Aorta (tissue), 5 donors: ENCODE results near the gene ELFN2. TPM values are rescaled to one million over a fixed set of nuclear protein-coding genes. Genes with fewer than 3 reads are reported as not detected.

Experiments used
- ATAC-seq: fragments of 200-7000 bp; cut with Tn5 transposase; one replicate; pipeline ENCODE4 v1.9.1; 2022; ENCODE audit warnings: moderate library complexity; ENCODE audit not compliant: low FRiP score
- DNase-seq, 2 donors: peaks; one replicate each; pipeline ENCODE4 v3.0.0-alpha.2; 2020
- H3K27ac ChIP-seq, 2 donors: one replicate each; pipeline ENCODE4 v1.5.1; 2013; ENCODE audit warnings: low read length in 2 of 2, mild to moderate bottlenecking in 2 of 2, moderate library complexity in 2 of 2, control low read depth in 1 of 2, inconsistent platforms in 1 of 2, low read depth in 1 of 2
- H3K27me3 ChIP-seq, 2 donors: one replicate each; pipeline ENCODE4 v1.6.1; 2013; ENCODE audit warnings: control low read depth in 1 of 2, low read length in 1 of 2, mild to moderate bottlenecking in 1 of 2, moderate library complexity in 1 of 2; ENCODE audit not compliant: insufficient read depth in 2 of 2, control insufficient read depth in 1 of 2
- H3K36me3 ChIP-seq, 2 donors: one replicate each; pipeline ENCODE4 v1.6.1; 2013; ENCODE audit warnings: control low read depth in 1 of 2, low read length in 1 of 2, mild to moderate bottlenecking in 1 of 2; ENCODE audit not compliant: insufficient read depth in 2 of 2, control insufficient read depth in 1 of 2
- H3K4me1 ChIP-seq, 2 donors: one replicate each; pipeline ENCODE4 v1.6.1; 2013; ENCODE audit warnings: low read length in 2 of 2, control low read depth in 1 of 2, mild to moderate bottlenecking in 1 of 2, moderate library complexity in 1 of 2; ENCODE audit not compliant: insufficient read depth in 2 of 2, control insufficient read depth in 1 of 2
- H3K4me3 ChIP-seq, 2 donors: one replicate each; pipeline ENCODE4 v1.5.1; 2013; ENCODE audit warnings: low read length in 2 of 2, control low read depth in 1 of 2, mild to moderate bottlenecking in 1 of 2
- H3K9me3 ChIP-seq: one replicate; pipeline ENCODE4 v1.6.1; 2013; ENCODE audit warnings: mild to moderate bottlenecking, low read length; ENCODE audit not compliant: control insufficient read depth
- WGBS, 2 donors: extraction: QIAGEN DNeasy Blood & Tissue Kit; methylation state at CpG; one replicate each; pipeline ENCODE4 v1.1.7; 2013; 5-methylcytosine and 5-hydroxymethylcytosine counted together
- intact Hi-C, 2 donors: fragments of 100-400 bp; cut with DNase I; formaldehyde crosslinking; loops; one replicate each; pipeline versions ENCODE4 v1.14.2 to v1.15.0; 2022
- polyA plus RNA-seq, 2 donors: library from polyadenylated mRNA; stranded (reverse); fragments of 200-250 nt; gene quantifications; one replicate each; pipeline ENCODE4 v1.2.3, GENCODE V29; 2013
- total RNA-seq, 2 donors: library from RNA; stranded (reverse); fragmentation: NEBNext Ultra II Directional; extraction: Animal tissue kit (Norgen Biotek cat#: 25700); gene quantifications; one replicate each; pipeline ENCODE4 v1.2.1, GENCODE V29; 2021
- donor health status: healthy with polysubstance abuse.
- donor health status: Bipolar disorder and iron deficiency.
- donor health status: DM: no; HTN: no; CAD: no.
- donor health status: DM: no; HTN: no; CAD: no.
- donor health status: DM: yes; HTN: yes; CAD: no.

Gene ELFN2
- total and polyA plus RNA-seq, 4 donors: 0.06 to 0.24 TPM; not detected in 2

GRCh38 chr22:37425800-37426705 lies 1.2 kb downstream of the ELFN2 start:
- Histone ChIP-seq H3K4me3 (no peak overlapping the region), H3K27me3 (peaks cover 0 to 4% of the 10 kb centered on the region in 2 donors), H3K36me3 (no peaks in the 10 kb centered on the region), H3K4me1 (no peaks in the 10 kb centered on the region), H3K9me3 (no peaks in the 10 kb centered on the region), H3K27ac (no peak overlapping the region)
- intact Hi-C loops: no loop called here
- 13 to 14% methylated on average over 43 of the region's 43 CpGs for WGBS, 2 donors
- DNase-seq (no peak), ATAC-seq (no peak)

- ATAC-seq (no peak), DNase-seq (no peak)
- Histone ChIP-seq H3K9me3 (no peaks in the 10 kb centered on the region), H3K27ac (no peak overlapping the region), H3K36me3 (no peaks in the 10 kb centered on the region), H3K4me1 (no peaks in the 10 kb centered on the region), H3K4me3 (no peak overlapping the region), H3K27me3 (peaks cover 0 to 4% of the 10 kb centered on the region in 2 donors)
- intact Hi-C loops: no loop called here
- WGBS, 2 donors: 80 to 82% methylated on average over 11 of the region's 11 CpGs
Observed at GRCh38 chr22:37425369-37425768, 1.9 kb downstream of the ELFN2 start.

DNA sequence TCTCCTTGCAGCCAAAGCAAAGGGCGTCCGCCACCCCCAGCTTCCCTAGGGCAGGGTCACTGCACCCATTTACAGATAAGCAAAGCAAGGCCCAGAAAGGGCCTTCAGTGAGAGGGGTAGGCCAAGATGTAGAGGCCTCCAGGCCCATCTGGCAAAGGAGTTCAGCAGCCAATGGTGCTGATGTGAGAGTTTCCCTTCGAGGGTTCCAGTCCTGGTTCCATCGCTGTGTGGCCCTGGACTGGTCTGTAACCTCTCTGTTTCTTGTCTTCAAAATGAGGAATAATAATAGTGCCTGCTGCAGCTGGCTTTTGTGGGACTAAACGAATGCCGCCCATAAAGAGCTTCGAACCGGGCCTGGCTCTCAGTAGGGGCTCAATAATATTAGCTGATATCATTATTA lies 4.0 kb downstream of the ELFN2 start:
- Histone ChIP-seq H3K9me3 (no peaks in the 10 kb centered on the region), H3K4me1 (no peaks in the 10 kb centered on the region), H3K36me3 (no peaks in the 10 kb centered on the region), H3K27me3 (no peaks in the 10 kb centered on the region), H3K4me3 (no peak overlapping the region), H3K27ac (no peak overlapping the region)
- 86 to 96% methylated on average over 8 of the region's 8 CpGs for WGBS, 2 donors
- intact Hi-C loops: no loop called here
- no peak for DNase-seq
- ATAC-seq: no peak

GRCh38 chr22:37421468-37421877 lies 5.8 kb downstream of the ELFN2 start:
- no peaks in the 10 kb centered on the region for H3K27me3 ChIP-seq
- H3K9me3 ChIP-seq: no peaks in the 10 kb centered on the region
- 76 to 84% methylated on average over 9 of the region's 9 CpGs for WGBS, 2 donors
- no peaks in the 10 kb centered on the region for H3K36me3 ChIP-seq
- H3K4me3 ChIP-seq: no peak overlapping the region
- ATAC-seq (no peak), DNase-seq (no peak)
- H3K27ac ChIP-seq: no peak overlapping the region
- no peaks in the 10 kb centered on the region for H3K4me1 ChIP-seq
- intact Hi-C loops: no loop called here

- no peaks in the 10 kb centered on the region for H3K36me3 ChIP-seq
- no peaks in the 10 kb centered on the region for H3K4me1 ChIP-seq
- intact Hi-C loops: no loop called here
- no peak overlapping the region for H3K27ac ChIP-seq
- no peak overlapping the region for H3K4me3 ChIP-seq
- no peaks in the 10 kb centered on the region for H3K9me3 ChIP-seq
- WGBS, 2 donors: 40 to 47% methylated on average over 18 of the region's 18 CpGs
- DNase-seq: no peak
- no peak for ATAC-seq
- H3K27me3 ChIP-seq: no peaks in the 10 kb centered on the region
Observed at GRCh38 chr22:37420686-37421467, 6.4 kb downstream of the ELFN2 start.

DNA sequence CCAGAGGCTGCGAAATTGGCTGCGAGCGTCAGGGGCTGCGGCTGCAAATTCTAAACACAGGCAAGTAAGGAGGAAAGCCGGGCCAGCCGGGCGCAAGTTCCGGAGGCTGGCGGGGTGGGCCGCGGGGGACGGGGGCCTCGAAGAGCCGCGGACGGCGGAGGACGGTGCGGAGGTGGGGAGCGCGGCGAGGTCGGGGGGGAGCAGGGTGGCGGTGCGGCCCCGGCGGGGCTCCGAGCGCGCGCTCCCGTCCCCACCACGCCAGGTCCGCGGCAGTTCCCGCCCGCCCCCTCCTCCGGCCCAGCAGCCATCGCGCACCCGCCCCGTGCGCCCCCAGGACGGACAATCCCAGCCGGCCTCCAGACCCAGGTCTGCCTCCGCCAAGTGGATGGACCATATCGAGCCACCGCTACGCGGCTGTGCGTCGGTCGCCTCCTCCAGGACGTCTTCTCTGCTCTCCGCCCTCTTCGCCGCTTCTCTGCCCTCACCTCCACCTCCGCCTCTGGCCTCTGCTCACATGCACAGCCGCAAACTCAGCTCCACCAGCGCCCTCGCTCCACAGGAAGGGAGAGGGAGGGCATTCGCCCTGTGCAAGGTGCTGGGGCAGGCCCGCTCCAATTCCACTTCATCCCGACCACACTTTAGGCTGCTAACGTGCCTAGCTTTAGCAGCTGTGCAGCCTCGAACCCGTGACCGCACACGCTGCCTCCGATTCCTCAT lies 7.2 kb downstream of the ELFN2 start:
- H3K27me3 ChIP-seq: no peaks in the 10 kb centered on the region
- no peak overlapping the region for H3K4me3 ChIP-seq
- no peak for ATAC-seq
- H3K4me1 ChIP-seq: no peaks in the 10 kb centered on the region
- intact Hi-C loops: no loop called here
- DNase-seq: no peak
- WGBS, 2 donors: 2% methylated on average over 30 to 70 of the region's 70 CpGs
- H3K36me3 ChIP-seq: no peaks in the 10 kb centered on the region
- H3K9me3 ChIP-seq: no peaks in the 10 kb centered on the region
- no peak overlapping the region for H3K27ac ChIP-seq

GRCh38 chr22:37419370-37419968 lies 7.8 kb downstream of the ELFN2 start:
- Histone ChIP-seq H3K27me3 (no peaks in the 10 kb centered on the region), H3K4me1 (no peaks in the 10 kb centered on the region), H3K4me3 (no peak overlapping the region), H3K9me3 (no peaks in the 10 kb centered on the region), H3K36me3 (no peaks in the 10 kb centered on the region), H3K27ac (no peak overlapping the region)
- 8 to 13% methylated on average over 29 to 43 of the region's 43 CpGs for WGBS, 2 donors
- ATAC-seq (no peak), DNase-seq (no peak)
- intact Hi-C loops: no loop called here

DNA sequence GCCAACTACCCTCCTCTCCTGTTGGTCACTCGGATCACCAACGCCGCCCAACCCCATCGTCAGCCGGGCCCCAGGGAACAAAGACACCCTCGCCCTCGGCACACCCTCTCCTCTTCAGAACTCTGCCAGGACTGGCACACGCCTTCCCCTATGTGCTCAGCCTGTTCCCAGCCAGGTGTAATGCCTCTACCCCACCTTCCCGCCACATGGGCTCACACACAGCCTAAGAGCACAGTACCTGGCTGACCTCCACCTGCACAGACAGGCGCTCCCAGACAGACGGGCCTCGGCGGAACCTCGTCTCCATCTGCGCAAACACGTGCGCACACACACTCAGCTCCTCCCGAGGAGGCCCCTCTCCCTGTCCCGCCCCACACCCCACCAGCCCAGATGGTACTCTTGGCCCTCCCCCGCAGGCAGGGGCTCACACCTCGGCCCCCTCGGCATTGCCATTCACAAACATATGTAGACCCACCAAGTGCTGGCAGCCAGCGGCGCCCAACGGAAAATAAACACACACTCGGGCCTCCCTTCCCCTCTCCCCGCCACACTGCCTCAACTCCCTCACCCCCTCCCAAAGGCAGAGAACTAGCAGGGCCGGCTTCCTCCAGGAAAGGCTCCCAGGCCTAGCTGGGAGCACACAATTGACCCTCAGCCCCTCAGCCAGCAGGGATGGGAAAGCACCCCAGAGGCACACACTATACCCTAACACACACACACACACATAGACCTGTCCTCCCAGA lies 8.5 kb downstream of the ELFN2 start:
- intact Hi-C loops: no loop called here
- 26 to 30% methylated on average over 24 to 28 of the region's 28 CpGs for WGBS, 2 donors
- H3K4me3 ChIP-seq: no peak overlapping the region
- no peaks in the 10 kb centered on the region for H3K4me1 ChIP-seq
- DNase-seq (no peak), ATAC-seq (no peak)
- H3K27me3 ChIP-seq: no peaks in the 10 kb centered on the region
- H3K27ac ChIP-seq: no peak overlapping the region
- H3K9me3 ChIP-seq: no peaks in the 10 kb centered on the region
- no peaks in the 10 kb centered on the region for H3K36me3 ChIP-seq
